Skin of body (tissue), 2 donors: Measurements from ENCODE around the gene ADGRG1. TPM values are rescaled to one million over a fixed set of nuclear protein-coding genes. Genes with fewer than 3 reads are reported as not detected.
A peak's percentile ranks its signal among the peaks of the same experiment; 100 is the strongest.
"Not testable (repeated sequence)": the region's sequence is repeated elsewhere in the genome, so short reads cannot be mapped to it uniquely, and the experiment has no call there.

ENCODE experiments used
- DNase-seq: peaks from one replicate; lab custom pipeline; 2025; lab: John Stamatoyannopoulos, UW
- total RNA-seq: library from RNA; depleted of rRNA; stranded (reverse); fragments of >200 nt; gene quantifications from one replicate; pipeline ENCODE4 v1.2.3, GENCODE V29; 2014

The ADGRG1 gene
- 32.0 TPM for total RNA-seq

DNA sequence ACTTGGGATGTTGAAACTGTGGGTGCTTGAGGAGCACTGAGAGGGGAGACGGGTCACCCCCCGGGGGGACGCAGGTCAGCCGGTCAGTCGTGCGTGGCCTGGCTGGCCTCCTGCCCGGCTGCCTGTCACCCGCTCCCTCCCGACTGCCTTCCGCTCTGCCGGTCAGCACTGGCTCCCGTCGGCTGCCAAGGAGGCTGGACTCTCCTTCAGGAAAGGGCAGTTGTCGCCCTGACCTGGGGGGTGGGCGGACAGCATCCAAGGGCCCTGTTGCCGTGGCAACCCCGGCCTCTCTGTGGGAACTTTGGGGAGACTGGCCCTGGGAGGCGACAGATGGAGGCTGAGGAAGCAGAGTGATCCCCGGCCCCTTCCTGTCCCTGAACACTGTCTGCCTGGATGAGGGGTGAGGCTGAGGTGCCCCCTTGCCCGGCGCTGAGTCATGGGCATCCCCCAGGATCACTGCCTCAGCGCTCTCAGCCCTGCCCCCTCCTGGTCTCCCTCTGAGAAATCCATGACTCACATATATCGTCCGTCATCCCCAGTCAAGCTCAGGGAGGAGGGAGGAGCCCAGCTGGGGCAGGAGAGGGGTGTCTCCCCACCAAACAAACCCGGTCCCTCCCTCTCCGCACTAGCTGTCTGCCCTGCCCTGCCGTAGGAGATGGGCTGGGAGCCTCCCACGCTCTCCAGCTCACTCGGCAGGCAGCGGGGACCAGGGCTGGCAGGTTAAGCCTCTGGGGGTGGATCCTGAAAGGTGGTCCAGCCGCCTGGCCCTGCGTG, at the start of gene ADGRG1:
ADGRG1 (plus strand) TSS at position 623 of the 774 bp plus-strand sequence. CDS start 21,658 bp downstream, outside the sequence.
- DNase-seq = peak; percentile 59

DNA sequence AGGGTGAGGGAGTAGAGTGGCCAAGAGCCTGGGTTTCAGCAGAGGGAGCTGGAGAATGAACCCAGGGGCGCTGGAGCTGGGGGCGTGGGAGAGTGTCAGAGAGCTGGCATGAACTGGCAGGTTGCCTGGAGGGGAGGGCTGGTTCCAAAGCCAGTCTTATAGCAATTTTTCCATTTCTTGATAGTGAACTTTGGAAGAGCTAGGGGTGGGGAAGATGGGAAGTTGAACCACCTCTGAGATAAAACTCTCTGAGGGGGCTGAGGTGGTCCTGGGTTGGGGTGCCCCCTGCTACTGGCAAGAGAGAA, 49.1 kb upstream of the ADGRG1 start:
- no peak for DNase-seq

GRCh38 chr16:57585051-57585687, 43.3 kb upstream of the ADGRG1 start:
- DNase-seq = no peak

- DNase-seq = no peak
Measured at GRCh38 chr16:57588831-57589230, 39.6 kb upstream of the ADGRG1 start.

GRCh38 chr16:57589374-57589773, 39.1 kb upstream of the ADGRG1 start:
- DNase-seq = no peak

DNA sequence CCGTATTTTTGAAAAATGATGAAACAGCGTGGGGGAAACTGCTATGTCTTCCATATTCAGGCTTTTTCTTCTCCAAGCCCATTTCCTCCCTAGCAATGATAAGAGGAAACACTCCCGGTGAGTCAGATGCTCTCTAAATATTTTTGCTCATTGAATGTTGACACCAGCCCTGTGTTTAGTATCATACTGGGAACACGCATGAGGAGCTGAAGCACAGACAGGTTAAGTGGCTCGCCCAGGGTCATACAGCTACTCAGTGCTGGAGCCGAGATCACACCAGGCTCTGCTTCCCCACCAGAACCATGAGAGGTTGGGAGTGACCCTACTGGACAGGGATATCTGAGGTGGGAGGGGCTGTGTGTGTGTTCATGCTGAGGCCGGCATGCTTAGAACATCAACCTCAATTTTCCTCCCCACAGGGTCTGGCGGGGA, 37.8 kb upstream of the ADGRG1 start:
- DNase-seq = no peak

GRCh38 chr16:57591086-57591869, 37.2 kb upstream of the ADGRG1 start:
- DNase-seq = peak; percentile 38

DNA sequence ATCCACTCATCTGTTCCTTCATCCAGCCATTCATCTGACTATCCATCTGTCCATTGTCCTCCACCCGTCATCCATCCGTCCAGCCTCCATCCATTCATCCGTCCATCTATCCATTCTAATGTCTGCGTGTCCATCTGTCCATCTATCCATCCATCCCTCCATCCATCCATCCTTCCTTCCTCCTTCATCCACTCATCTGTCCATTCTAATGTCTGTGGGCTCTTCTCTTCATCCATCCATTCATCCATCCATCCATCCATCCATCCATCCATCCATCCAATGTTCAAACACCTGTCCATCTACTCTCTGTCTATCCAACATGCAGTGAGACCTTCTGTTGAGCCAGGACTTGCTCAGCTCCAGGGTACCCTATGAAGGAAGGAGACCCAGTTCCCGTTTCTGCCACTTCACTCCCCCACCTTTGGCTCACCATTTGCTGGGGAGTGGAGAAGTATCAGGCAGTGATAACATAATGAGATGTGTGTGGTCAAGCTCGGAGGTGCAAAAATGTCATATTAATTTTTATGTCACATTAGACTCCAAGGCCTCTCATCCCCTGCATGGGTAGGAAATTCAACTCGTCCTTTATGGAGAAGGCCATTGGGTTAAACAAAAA, 36.5 kb upstream of the ADGRG1 start:
- no peak for DNase-seq

- no peak for DNase-seq
Measured at GRCh38 chr16:57592591-57593003, 35.8 kb upstream of the ADGRG1 start.

- DNase-seq = no peak
Measured at GRCh38 chr16:57593021-57593420, 35.4 kb upstream of the ADGRG1 start.

DNA sequence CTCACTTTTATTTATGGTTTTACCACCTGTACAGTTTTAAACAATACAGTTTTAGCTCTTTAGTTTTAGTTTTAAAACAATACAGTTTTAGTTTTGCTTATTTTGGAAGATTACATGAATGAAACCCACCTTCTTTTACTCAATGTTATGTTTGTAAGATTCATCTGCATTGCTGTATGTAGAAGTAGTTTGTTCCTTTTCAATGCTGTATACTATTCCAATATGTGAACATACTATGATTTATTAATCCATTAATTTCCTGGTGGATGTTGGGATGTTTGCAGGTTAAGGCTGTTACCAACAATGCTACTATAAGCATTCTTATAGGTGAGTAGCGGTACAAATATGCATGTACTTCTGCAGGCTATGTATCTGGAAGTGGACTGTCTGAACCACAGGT, 34.4 kb upstream of the ADGRG1 start:
- no peak for DNase-seq

GRCh38 chr16:57594531-57595031, 33.8 kb upstream of the ADGRG1 start:
- no peak for DNase-seq

- not testable (repeated sequence) for DNase-seq
Measured at GRCh38 chr16:57596234-57596633, 32.2 kb upstream of the ADGRG1 start.

GRCh38 chr16:57598437-57598836, 30.0 kb upstream of the ADGRG1 start:
- no peak for DNase-seq

GRCh38 chr16:57600048-57600835, 28.2 kb upstream of the ADGRG1 start:
- DNase-seq = no peak

- no peak for DNase-seq
Measured at GRCh38 chr16:57600952-57601580, 27.4 kb upstream of the ADGRG1 start.

DNA sequence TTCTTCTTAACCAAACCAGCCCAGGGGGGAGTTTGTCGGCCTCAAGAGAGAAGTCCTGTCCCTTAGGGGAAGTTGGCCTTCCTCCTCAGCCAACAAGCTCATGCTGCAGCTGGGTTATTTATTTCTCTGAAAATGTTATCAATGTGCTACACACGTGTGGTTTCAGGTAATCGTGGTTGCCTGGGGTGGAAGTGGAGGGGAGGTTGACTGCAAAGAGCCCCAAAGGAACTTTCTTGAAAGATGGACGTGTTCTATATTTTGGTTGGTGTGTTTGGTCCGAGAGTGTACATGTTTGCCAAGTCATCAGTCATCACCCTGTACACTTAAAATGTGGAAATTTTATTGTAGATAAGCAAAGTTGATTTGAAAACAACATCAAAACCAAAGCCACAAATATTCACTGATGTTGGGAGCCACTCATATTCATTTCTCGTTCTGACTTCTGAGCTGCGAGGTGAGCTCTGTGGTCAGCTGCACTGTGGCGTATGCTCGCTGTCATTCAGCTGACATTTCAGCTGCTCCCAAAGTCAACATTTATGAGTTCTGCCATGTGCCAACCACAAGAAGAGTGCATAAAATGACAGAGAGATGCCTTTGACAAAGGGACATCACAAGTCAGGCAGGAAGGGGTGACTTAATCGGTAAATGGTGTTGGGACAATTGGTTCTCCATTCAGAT, 26.5 kb upstream of the ADGRG1 start:
- no peak for DNase-seq

DNA sequence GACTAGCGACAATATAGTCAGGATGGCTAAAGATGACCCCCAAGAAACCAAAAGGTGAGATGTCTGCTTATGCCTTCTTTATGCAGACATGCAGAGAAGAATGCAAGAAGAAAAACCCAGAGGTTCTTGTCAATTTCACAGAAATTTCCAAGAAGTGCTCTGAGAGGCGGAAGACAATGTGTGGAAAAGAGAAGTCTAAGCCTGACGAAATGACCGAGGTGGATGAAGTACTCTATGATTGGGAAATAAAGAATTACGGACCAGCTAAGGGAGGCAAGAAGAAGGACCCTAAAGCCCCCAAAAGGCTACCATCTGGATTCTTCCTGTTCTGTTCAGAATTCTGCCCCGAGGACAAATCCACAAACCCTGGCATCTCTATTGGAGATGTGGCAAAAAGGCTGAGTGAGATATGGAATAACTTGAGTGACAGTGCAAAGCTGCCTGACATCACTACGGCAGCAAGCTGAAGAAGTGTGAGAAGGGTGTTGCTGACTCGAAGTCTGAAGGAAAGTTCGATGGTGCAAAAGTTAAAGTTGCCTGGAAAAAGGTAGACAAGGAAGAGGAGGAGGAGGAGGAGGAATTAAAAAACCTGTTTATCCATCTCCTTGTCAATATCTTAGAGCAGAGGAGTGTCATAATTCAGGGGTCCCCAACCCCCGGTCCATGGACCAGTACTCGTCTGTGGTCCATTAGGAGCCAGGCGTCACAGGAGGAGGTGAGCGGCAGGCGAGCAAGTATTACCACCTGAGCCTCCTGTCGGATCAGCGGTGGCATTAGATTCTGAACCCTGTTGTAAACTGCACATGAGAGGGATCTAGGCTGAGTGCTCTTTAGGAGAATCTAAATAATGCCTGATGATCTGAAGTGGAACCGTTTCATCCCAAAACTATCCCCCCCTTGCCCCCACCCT, 25.1 kb upstream of the ADGRG1 start:
- no peak for DNase-seq

DNA sequence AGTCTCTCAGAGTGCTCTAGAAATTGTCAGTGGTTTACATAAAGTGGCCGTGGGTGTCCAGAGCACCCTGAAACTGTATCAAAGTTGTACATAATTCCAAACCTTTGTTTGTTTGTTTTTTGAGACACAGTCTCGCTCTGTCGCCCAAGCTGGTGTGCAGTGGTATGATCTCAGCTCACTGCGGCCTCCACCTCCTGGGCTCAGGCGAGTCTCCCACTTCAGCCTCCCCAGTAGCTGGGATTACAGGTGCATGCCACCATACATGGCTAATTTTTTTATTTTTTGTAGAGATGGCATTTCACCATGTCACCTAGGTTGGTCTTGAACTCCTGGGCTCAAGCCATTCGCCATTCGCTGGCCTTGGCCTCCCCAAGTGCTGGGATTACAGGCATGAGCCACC, 24.3 kb upstream of the ADGRG1 start:
- DNase-seq = no peak
